NCI-H2171 (cell line): ENCODE measurements around the gene MCMBP.
A peak's percentile ranks its signal among the peaks of the same experiment; 100 is the strongest.
"Not testable (repeated sequence)": the region's sequence is repeated elsewhere in the genome, so short reads cannot be mapped to it uniquely, and the experiment has no call there.

Experiments used
- DNase-seq: peaks from one replicate; lab custom pipeline; 2025; lab: John Stamatoyannopoulos, UW

Gene MCMBP

GRCh38 chr10:119872610-119872859, at the start of gene MCMBP:
TSS of gene MCMBP (minus strand) at chr10:119872843. CDS start at chr10:119872584, 259 bp downstream.
- DNase-seq, result no peak

- DNase-seq, result no peak
These were observed 47.2 kb upstream of the MCMBP start for GRCh38 chr10:119919826-119920225.

- no peak for DNase-seq
These were observed 46.6 kb upstream of the MCMBP start for GRCh38 chr10:119919271-119919670.

GRCh38 chr10:119917777-119918176, 45.1 kb upstream of the MCMBP start:
- no peak for DNase-seq

GRCh38 chr10:119910689-119911088, 38.0 kb upstream of the MCMBP start:
- DNase-seq, result no peak

GRCh38 chr10:119908166-119908565, 35.5 kb upstream of the MCMBP start:
- DNase-seq, result no peak

GRCh38 chr10:119907695-119908094, 35.1 kb upstream of the MCMBP start:
- DNase-seq, result not testable (repeated sequence)

- DNase-seq, result no peak
These were observed 31.5 kb upstream of the MCMBP start for GRCh38 chr10:119903946-119904666.

GRCh38 chr10:119898577-119898976, 25.9 kb upstream of the MCMBP start:
- no peak for DNase-seq

GRCh38 chr10:119896937-119897770, 24.5 kb upstream of the MCMBP start:
- DNase-seq, result no peak

- DNase-seq, result no peak
These were observed 23.5 kb upstream of the MCMBP start for GRCh38 chr10:119896061-119896655.

GRCh38 chr10:119893845-119894427, 21.3 kb upstream of the MCMBP start:
- no peak for DNase-seq

GRCh38 chr10:119893074-119893473, 20.4 kb upstream of the MCMBP start:
- no peak for DNase-seq

GRCh38 chr10:119892188-119893065, 19.8 kb upstream of the MCMBP start, which contains the start of gene SEC23IP:
TSS of gene SEC23IP (plus strand) at chr10:119892730. CDS start at chr10:119892783, 53 bp downstream.
- peak; percentile 74 for DNase-seq

- not testable (repeated sequence) for DNase-seq
These were observed 19.2 kb upstream of the MCMBP start for GRCh38 chr10:119891849-119892187.

GRCh38 chr10:119890307-119890706, 17.7 kb upstream of the MCMBP start:
- DNase-seq, result not testable (repeated sequence)

GRCh38 chr10:119889201-119889600, 16.6 kb upstream of the MCMBP start:
- DNase-seq, result not testable (repeated sequence)

- DNase-seq, result not testable (repeated sequence)
These were observed 16.1 kb upstream of the MCMBP start for GRCh38 chr10:119888715-119889114.

GRCh38 chr10:119886070-119886469, 13.4 kb upstream of the MCMBP start:
- not testable (repeated sequence) for DNase-seq

- DNase-seq, result not testable (repeated sequence)
These were observed 11.4 kb upstream of the MCMBP start for GRCh38 chr10:119883901-119884611.

- DNase-seq, result no peak
These were observed 5.9 kb upstream of the MCMBP start for GRCh38 chr10:119878524-119878923.
